Anterior cingulate cortex (tissue), 58 donors: Measurements from ENCODE around the gene MTRF1.

ENCODE experiments used
- DNase-seq, 58 donors: peaks; one replicate each; lab custom pipeline; 2025; lab: John Stamatoyannopoulos, UW

The MTRF1 gene

GRCh38 chr13:41263261-41263971 is at the start of gene MTRF1:
Gene MTRF1 (minus strand): TSS chr13:41263576. CDS start chr13:41260907, 2,669 bp downstream.
- peak; percentile 12 to 94 (median 82) for DNase-seq

DNA sequence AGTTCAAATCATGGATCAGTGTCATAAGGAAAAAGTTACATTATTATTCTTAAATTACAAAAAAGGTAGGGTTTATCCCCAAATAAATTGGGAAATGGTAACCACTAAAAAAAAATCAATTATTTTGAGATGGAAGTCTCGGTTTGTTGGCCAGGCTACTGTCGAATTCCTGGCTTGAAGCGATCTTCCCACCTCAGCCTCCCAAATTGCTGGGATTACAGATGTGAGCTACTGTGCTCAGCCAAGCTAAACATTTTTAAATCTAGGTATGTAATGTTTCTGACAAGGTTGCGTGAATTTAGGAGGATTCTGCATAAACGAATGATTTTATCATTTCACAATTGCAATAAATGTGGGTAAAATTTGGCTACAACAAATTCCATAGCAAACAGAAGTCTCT is 49.7 kb upstream of the MTRF1 start:
- DNase-seq: no peak

- peak in 28 of 58 donors; percentile 0 to 55 (median 16) for DNase-seq
Observed at GRCh38 chr13:41312176-41312500, 48.8 kb upstream of the MTRF1 start.

GRCh38 chr13:41311406-41312175 is 48.2 kb upstream of the MTRF1 start:
- DNase-seq: peak in 47 of 58 donors; percentile 8 to 70 (median 43)

DNA sequence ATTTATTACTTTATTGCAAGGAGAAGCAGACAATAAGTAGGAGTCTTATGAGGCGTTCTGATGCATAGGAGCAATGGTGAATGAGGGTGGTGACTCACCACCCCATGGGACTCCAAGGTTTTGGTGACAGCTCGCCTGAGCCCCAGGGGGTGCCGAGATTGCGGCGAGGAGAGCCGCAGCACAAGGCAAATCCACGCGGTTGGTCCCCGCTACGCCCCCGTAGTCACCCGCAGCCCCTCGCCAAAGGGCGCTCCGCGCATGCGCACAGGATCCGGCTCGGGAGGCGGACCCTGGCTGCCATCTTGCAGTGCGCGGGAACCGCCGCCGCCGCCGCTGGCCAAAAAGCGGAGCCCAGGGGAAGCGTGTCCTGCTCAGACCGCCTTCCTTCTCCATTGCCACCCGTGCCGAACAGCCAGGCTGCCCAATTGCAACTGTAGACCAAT is 47.6 kb upstream of the MTRF1 start, which contains the start of gene NAA16:
Gene NAA16, plus strand, starts transcription at position 305 of the 443 bp plus-strand sequence. CDS start 262 bp downstream, outside the sequence.
- peak; percentile 38 to 95 (median 88) for DNase-seq

- DNase-seq: no peak
Observed at GRCh38 chr13:41307884-41308640, 44.7 kb upstream of the MTRF1 start.

- DNase-seq: no peak
Observed at GRCh38 chr13:41306271-41307145, 43.1 kb upstream of the MTRF1 start.

- DNase-seq: no peak
Observed at GRCh38 chr13:41304551-41304950, 41.2 kb upstream of the MTRF1 start.

DNA sequence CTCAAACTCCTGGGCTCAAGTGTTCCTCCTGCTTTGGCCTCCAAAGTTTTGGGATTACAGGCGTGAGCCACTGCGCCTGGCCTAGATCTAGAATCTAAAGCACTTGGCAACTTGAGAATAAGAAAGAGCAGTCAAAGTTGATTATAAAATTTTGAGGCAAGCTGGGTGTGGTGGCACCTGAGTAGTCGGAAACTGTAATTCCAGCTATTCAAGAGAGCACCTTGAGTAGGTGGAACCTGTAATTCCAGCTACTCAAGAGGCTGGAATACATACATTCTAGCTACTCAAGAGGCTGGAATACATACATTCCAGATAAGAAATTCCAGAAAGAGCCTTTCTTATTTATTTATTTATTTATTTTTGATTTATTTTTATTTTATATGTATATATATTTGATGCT is 39.4 kb upstream of the MTRF1 start:
- DNase-seq: no peak

DNA sequence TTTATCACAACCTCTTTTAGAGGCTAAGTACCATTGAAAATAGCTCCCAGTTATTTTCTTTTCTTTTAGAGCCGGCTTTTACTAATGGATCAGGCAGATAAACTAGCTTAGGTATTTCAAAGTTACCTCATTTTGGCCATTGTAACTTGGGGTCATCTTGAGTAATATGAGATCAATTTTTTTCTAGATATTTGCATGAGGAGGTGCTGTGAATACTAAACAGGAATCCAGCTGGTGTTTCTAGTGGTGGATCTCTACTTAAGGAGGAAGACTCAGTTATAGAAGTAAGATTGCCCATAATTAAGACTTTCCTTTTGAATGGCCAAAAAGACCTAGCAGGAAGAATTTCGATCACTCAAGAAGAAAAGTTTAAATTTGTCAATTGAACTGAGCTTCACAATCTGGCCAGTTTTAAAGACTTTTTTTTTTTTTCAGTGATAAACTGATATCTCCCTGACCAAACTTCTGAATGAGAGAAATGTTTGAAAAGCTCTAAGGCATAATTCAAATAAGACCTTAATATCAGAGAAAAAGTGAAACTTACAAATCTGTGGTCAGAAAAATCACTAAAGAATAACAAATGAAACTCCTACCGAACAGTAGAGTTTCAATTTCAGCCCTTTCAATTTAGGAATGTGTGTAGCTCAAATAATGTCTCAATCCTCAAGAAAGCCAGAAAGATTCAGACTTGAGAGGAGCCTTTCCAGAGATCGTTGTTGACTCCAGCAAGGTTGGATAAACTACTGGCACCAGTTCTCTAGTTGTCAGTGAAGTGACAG is 36.1 kb upstream of the MTRF1 start:
- DNase-seq: no peak

GRCh38 chr13:41296879-41297646 is 33.7 kb upstream of the MTRF1 start:
- DNase-seq: no peak

DNA sequence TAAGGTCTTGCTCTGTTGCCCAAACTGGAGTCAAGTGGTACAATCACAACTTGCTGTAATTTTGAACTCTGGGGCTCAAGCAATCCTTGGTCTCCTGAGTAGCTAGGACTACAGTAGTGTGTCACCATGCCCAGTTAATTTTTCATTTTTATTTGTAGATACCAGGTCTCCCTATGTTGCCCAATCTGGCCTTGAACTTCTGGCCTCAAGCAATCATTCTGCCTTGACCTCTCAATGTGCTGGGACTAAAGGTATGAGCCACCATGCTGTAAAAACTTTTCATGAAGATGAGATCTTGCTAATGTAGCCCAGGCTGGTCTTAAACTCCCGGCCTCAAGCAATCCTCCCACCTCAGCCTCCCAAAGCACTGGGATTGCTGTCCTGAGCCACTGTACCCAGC is 32.6 kb upstream of the MTRF1 start:
- DNase-seq: no peak

GRCh38 chr13:41294914-41295313 is 31.5 kb upstream of the MTRF1 start:
- no peak for DNase-seq

- DNase-seq: no peak
Observed at GRCh38 chr13:41293272-41293671, 29.9 kb upstream of the MTRF1 start.

DNA sequence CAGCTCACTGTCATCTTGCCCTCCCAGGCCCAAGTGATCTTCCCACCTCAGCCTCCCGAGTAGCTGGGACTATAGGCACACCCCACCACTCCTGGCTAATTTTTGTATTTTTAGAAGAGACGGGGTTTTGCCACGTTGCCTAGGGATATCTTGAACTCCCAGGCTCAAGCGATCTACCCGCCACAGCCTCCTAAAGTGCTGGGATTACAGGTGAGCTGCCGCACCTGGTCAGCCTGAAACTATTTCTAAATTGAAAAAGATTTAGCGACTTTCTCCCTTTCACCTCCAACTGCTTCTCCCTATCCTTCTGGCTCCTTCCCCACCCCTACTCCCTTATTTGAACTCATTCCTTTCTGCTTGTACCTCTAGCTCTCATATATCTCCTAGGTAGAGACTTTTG is 27.9 kb upstream of the MTRF1 start:
- no peak for DNase-seq

DNA sequence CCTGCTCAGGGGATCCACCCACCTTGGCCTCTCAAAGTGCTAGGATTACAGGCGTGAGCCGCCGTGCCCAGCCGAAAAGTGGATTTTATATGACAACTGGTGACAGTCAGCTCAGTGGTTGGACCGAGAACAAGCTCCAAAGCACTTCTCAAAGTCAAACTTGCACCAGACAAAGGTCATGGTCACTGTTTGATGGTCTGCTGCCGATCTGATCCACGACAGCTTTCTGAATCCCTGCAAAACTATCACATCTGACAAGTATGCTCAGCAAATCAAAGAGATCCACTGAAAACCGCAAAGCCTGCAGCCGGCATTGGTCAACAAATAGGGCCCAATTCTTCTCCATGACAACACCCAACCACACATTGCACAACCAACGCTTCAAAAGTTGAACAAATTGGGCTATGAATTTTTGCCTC is 26.1 kb upstream of the MTRF1 start:
- DNase-seq: no peak

- DNase-seq: no peak
Observed at GRCh38 chr13:41286370-41286769, 23.0 kb upstream of the MTRF1 start.

- DNase-seq: no peak
Observed at GRCh38 chr13:41284512-41285288, 21.3 kb upstream of the MTRF1 start.
